Neural cell (in vitro differentiated cells): ENCODE measurements around the gene PLCL1. TPM values are rescaled to one million over a fixed set of nuclear protein-coding genes. Genes with fewer than 3 reads are reported as not detected.

ENCODE experiments used
- H2AFZ ChIP-seq: fragments of 200-600, 300-800 bp; sonication (generic), shearing (Covaris generic); 2 replicates; pipeline ENCODE4 v1.6.0; 2014; ENCODE audit warnings: low read depth, mild to moderate bottlenecking, antibody characterized with exemption, low read length, moderate library complexity
- H3F3A ChIP-seq: fragments of 200-600 bp; shearing (Covaris generic); 2 replicates; pipeline ENCODE4 v1.6.1; 2016; ENCODE audit warnings: mild to moderate bottlenecking, moderate library complexity, mixed read lengths, antibody characterized with exemption, low read length; ENCODE audit not compliant: insufficient read depth, poor library complexity, severe bottlenecking
- H3K27ac ChIP-seq: fragments of 200-600, 300-800 bp; sonication (generic), shearing (Covaris generic); 2 replicates; pipeline ENCODE4 v1.5.1; 2014; ENCODE audit warnings: mild to moderate bottlenecking, low read length, moderate library complexity
- H3K27me3 ChIP-seq: fragments of 300-800, 200-600 bp; sonication (generic), shearing (Covaris generic); 2 replicates; pipeline ENCODE4 v1.6.0; 2014; ENCODE audit warnings: mild to moderate bottlenecking, low read depth, low read length, moderate library complexity; ENCODE audit not compliant: insufficient read depth
- H3K36me3 ChIP-seq: fragments of 300-800, 200-600 bp; sonication (generic), shearing (Covaris generic); 2 replicates; pipeline ENCODE4 v1.5.1; 2014; ENCODE audit warnings: mild to moderate bottlenecking, antibody characterized with exemption, low read length, moderate library complexity; ENCODE audit not compliant: insufficient read depth
- H3K4me2 ChIP-seq: fragments of 300-800, 200-600 bp; sonication (generic), shearing (Covaris generic); 2 replicates; pipeline ENCODE4 v1.6.0; 2014; ENCODE audit warnings: mild to moderate bottlenecking, low read length
- H3K4me3 ChIP-seq: fragments of 300-800, 200-600 bp; sonication (generic), shearing (Covaris generic); 2 replicates; pipeline ENCODE4 v1.5.1; 2014; ENCODE audit warnings: mild to moderate bottlenecking, low read length, moderate library complexity
- H3K79me2 ChIP-seq: fragments of 200-600 bp; shearing (Covaris generic); replicated peaks from 2 replicates; pipeline ENCODE4 v1.6.0; 2014; ENCODE audit warnings: mild to moderate bottlenecking, low read length, moderate library complexity; ENCODE audit not compliant: insufficient read depth
- H3K9ac ChIP-seq: fragments of 300-800, 200-600 bp; sonication (generic), shearing (Covaris generic); 2 replicates; pipeline ENCODE4 v1.6.1; 2016; ENCODE audit warnings: mild to moderate bottlenecking, low read length, mixed read lengths
- H3K9me2 ChIP-seq: fragments of 200-600 bp; shearing (Covaris generic); 2 replicates; pipeline ENCODE4 v1.6.1; 2016; ENCODE audit warnings: mild to moderate bottlenecking, low read length, mixed read lengths; ENCODE audit not compliant: insufficient read depth
- H3K9me3 ChIP-seq: fragments of 200-600, 300-800 bp; sonication (generic), shearing (Covaris generic); 2 replicates; pipeline ENCODE4 v1.6.1; 2016; ENCODE audit warnings: mild to moderate bottlenecking, mixed run types, low read length, moderate library complexity, mixed read lengths
- H4K20me1 ChIP-seq: fragments of 200-600 bp; shearing (Covaris generic); 2 replicates; pipeline ENCODE4 v1.6.1; 2016; ENCODE audit warnings: mild to moderate bottlenecking, mixed run types; ENCODE audit not compliant: insufficient read depth
- CTCF ChIP-seq: fragments of 450-650 bp; IDR thresholded peaks from 2 replicates; pipeline ENCODE4 v1.5.1; 2014; ENCODE audit warnings: antibody characterized with exemption, mild to moderate bottlenecking, moderate library complexity; ENCODE audit not compliant: poor library complexity, severe bottlenecking
- EP300 ChIP-seq: fragments of 450-650 bp; conservative IDR thresholded peaks from 2 replicates; pipeline ENCODE4 v1.6.1; 2014; ENCODE audit warnings: antibody characterized with exemption, mild to moderate bottlenecking, moderate library complexity; ENCODE audit not compliant: poor library complexity, severe bottlenecking
- EZH2 ChIP-seq: fragments of 200-600, 300-800 bp; shearing (Covaris generic), sonication (generic); IDR thresholded peaks from 2 replicates; pipeline ENCODE4 v1.6.1; 2014; ENCODE audit warnings: antibody characterized with exemption, low read length, borderline replicate concordance, mild to moderate bottlenecking; ENCODE audit not compliant: insufficient read depth, poor library complexity, severe bottlenecking
- MXI1 ChIP-seq: fragments of 450-650 bp; conservative IDR thresholded peaks from 2 replicates; pipeline ENCODE4 v1.6.1; 2014; ENCODE audit warnings: antibody characterized with exemption, mild to moderate bottlenecking; ENCODE audit not compliant: poor library complexity, severe bottlenecking
- POLR2AphosphoS5 ChIP-seq: IDR thresholded peaks from 2 replicates; pipeline ENCODE4 v1.6.1; 2012
- RAD21 ChIP-seq: fragments of 450-650 bp; conservative IDR thresholded peaks from 2 replicates; pipeline ENCODE4 v1.6.1; 2014; ENCODE audit warnings: antibody characterized with exemption, mild to moderate bottlenecking, moderate library complexity
- REST ChIP-seq: IDR thresholded peaks from 2 replicates; pipeline ENCODE4 v1.6.1; 2012; ENCODE audit warnings: borderline replicate concordance
- SMC3 ChIP-seq: fragments of 450-650 bp; conservative IDR thresholded peaks from 2 replicates; pipeline ENCODE4 v1.6.1; 2014; ENCODE audit warnings: antibody characterized with exemption, mild to moderate bottlenecking, moderate library complexity; ENCODE audit not compliant: poor library complexity
- TAF1 ChIP-seq: IDR thresholded peaks from 2 replicates; pipeline ENCODE4 v1.6.1; 2012; ENCODE audit warnings: low read depth
- polyA plus RNA-seq: library from polyadenylated mRNA; depleted of rRNA; stranded (reverse); fragments of >200 nt; gene quantifications from 2 replicates; pipeline ENCODE4 v1.2.3, GENCODE V29; 2014

The PLCL1 gene
- polyA plus RNA-seq, 1 donor from 2014 or later: 6.8 TPM

GRCh38 chr2:198187841-198188240 lies 383.4 kb downstream of the PLCL1 start:
- TF ChIP-seq EZH2 (no peak), CTCF (no peak), RAD21 (no peak), POLR2AphosphoS5 (no peak), TAF1 (no peak)
- no peaks in the 10 kb centered on the region for H3K79me2 ChIP-seq
- no peak overlapping the region for H2AFZ ChIP-seq
- H3K27me3 ChIP-seq: no peaks in the 10 kb centered on the region
- no peaks in the 10 kb centered on the region for H4K20me1 ChIP-seq
- no peaks in the 10 kb centered on the region for H3K9me2 ChIP-seq
- H3K4me3 ChIP-seq: no peak overlapping the region
- H3K4me2 ChIP-seq: no peak overlapping the region
- H3K9me3 ChIP-seq: no peaks in the 10 kb centered on the region
- no peaks in the 10 kb centered on the region for H3K36me3 ChIP-seq
- no peak overlapping the region for H3K9ac ChIP-seq
- no peak overlapping the region for H3K27ac ChIP-seq
- H3F3A ChIP-seq: no peaks in the 10 kb centered on the region

DNA sequence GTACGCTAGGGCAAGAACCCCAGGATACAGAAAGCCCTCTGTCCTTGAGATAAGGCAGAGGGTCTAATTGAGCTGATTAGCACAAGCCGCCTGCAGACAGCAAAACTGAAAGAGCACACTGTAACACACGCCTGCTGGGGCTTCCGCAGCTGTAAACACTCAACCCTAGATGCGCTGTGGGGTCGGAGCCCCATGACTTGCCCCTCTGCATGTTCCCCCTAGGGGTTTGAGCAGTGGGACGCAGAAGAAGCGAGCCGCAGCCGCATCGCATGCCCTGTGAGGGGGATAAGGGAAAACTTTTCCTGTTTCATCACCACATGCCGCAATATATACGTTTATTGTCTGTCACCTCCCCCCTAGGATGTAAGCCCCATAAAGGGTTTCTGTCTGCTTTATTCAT lies 384.6 kb downstream of the PLCL1 start:
- H3K4me3 ChIP-seq: no peak overlapping the region
- no peak overlapping the region for H3K27ac ChIP-seq
- no peaks in the 10 kb centered on the region for H3K9me3 ChIP-seq
- no peak overlapping the region for H3K9ac ChIP-seq
- H3K9me2 ChIP-seq: no peaks in the 10 kb centered on the region
- TF ChIP-seq CTCF: no peak
- no peak for TF ChIP-seq SMC3
- TF ChIP-seq POLR2AphosphoS5: no peak
- TF ChIP-seq RAD21: no peak
- no peak for TF ChIP-seq EP300
- TF ChIP-seq REST: no peak
- no peak for TF ChIP-seq MXI1
- TF ChIP-seq TAF1: no peak
- TF ChIP-seq EZH2: no peak
- H3K36me3 ChIP-seq: no peaks in the 10 kb centered on the region
- H3F3A ChIP-seq: no peaks in the 10 kb centered on the region
- no peaks in the 10 kb centered on the region for H3K27me3 ChIP-seq
- no peaks in the 10 kb centered on the region for H3K79me2 ChIP-seq
- H2AFZ ChIP-seq: no peak overlapping the region
- no peak overlapping the region for H3K4me2 ChIP-seq
- H4K20me1 ChIP-seq: no peaks in the 10 kb centered on the region
